Caco-2 (cell line): ENCODE measurements around the gene BCAS3. TPM values are rescaled to one million over a fixed set of nuclear protein-coding genes. Genes with fewer than 3 reads are reported as not detected.

Experiments
- BruUV-seq: library from RNA; stranded (reverse); fragments of 400-500 nt; replicated peaks from 2 replicates; lab custom pipeline; 2021; lab: Mats Ljungman, UMichigan
- CTCF ChIA-PET: fragments of 300-600 bp; sonication (Branson Sonifier 250); formaldehyde crosslinking; loops from one replicate; lab custom pipeline; 2022; ENCODE audit warnings: antibody characterized with exemption; lab: Charles Lee
- POLR2A ChIA-PET: fragments of 300-600 bp; sonication (Branson Sonifier 250); formaldehyde crosslinking; loops from one replicate; lab custom pipeline; 2022; ENCODE audit warnings: antibody characterized with exemption; lab: Charles Lee
- DNase-seq, 2 experiments: peaks; one replicate each; pipeline versions ENCODE4 v3.0.0 to v3.0.0-alpha.2; 2020 to 2022
- H3K27me3 ChIP-seq: replicated peaks from 2 replicates; pipeline ENCODE4 v1.6.0; 2011; ENCODE audit warnings: low read length; ENCODE audit not compliant: control insufficient read depth, insufficient read depth
- H3K36me3 ChIP-seq: 2 replicates; pipeline ENCODE4 v1.5.1; 2011; ENCODE audit warnings: low read length; ENCODE audit not compliant: control insufficient read depth, insufficient read depth
- H3K4me1 ChIP-seq: fragments of 250-450 bp; sonication (Bioruptor Pico); 2 replicates; pipeline ENCODE4 v1.5.1; 2020; ENCODE audit warnings: mild to moderate bottlenecking
- H3K4me3 ChIP-seq: 2 replicates; pipeline ENCODE4 v1.5.1; 2011; ENCODE audit warnings: low read depth, mild to moderate bottlenecking, control low read depth, low read length
- H3K9me3 ChIP-seq: fragments of 250-450 bp; sonication (Bioruptor Pico); 2 replicates; pipeline ENCODE4 v1.5.1; 2020; ENCODE audit warnings: mild to moderate bottlenecking, moderate library complexity
- H3K27ac Mint-ChIP-seq: one replicate; pipeline ENCODE4 v1.8.0; 2022; ENCODE audit warnings: mixed read lengths; ENCODE audit not compliant: unreplicated experiment
- H3K27me3 Mint-ChIP-seq: one replicate; pipeline ENCODE4 v1.8.0; 2022; ENCODE audit warnings: mixed read lengths; ENCODE audit not compliant: insufficient read depth, unreplicated experiment
- H3K36me3 Mint-ChIP-seq: one replicate; pipeline ENCODE4 v1.8.0; 2022; ENCODE audit warnings: mild to moderate bottlenecking, mixed read lengths; ENCODE audit not compliant: insufficient read depth, unreplicated experiment
- H3K4me1 Mint-ChIP-seq: one replicate; pipeline ENCODE4 v1.8.0; 2022; ENCODE audit warnings: low read depth, mixed read lengths; ENCODE audit not compliant: unreplicated experiment
- H3K4me3 Mint-ChIP-seq: one replicate; pipeline ENCODE4 v1.8.0; 2022; ENCODE audit warnings: mild to moderate bottlenecking, moderate library complexity, mixed read lengths; ENCODE audit not compliant: unreplicated experiment
- H3K9me3 Mint-ChIP-seq: one replicate; pipeline ENCODE4 v1.8.0; 2022; ENCODE audit warnings: mixed read lengths; ENCODE audit not compliant: unreplicated experiment
- intact Hi-C: fragments of 100-400 bp; cut with micrococcal nuclease; formaldehyde crosslinking; loops from one replicate; pipeline ENCODE4 v1.10.0; 2022; ENCODE audit not compliant: unreplicated experiment
- total RNA-seq: library from RNA; stranded (reverse); gene quantifications from 2 replicates; pipeline ENCODE4 v1.2.3, GENCODE V29; 2022
- TF ChIP-seq, protein P1 (sequence below), 2 experiments: fragments of 200-600 bp in 1 of 2; IDR thresholded peaks; 1 replicate in 1 of 2; 2 replicates in 1 of 2; pipeline versions ENCODE4 v1.5.1 to v1.8.0; 2011 to 2022; ENCODE audit warnings: antibody characterized with exemption in 1 of 2, control low read depth in 1 of 2, inconsistent platforms in 1 of 2, low read depth in 1 of 2, low read length in 1 of 2, mild to moderate bottlenecking in 1 of 2, moderate library complexity in 1 of 2; ENCODE audit not compliant: insufficient read depth in 1 of 2, severe bottlenecking in 1 of 2, unreplicated experiment in 1 of 2

Gene BCAS3
- total RNA-seq, 1 experiment from 2014 or later: 44.1 TPM

DNA sequence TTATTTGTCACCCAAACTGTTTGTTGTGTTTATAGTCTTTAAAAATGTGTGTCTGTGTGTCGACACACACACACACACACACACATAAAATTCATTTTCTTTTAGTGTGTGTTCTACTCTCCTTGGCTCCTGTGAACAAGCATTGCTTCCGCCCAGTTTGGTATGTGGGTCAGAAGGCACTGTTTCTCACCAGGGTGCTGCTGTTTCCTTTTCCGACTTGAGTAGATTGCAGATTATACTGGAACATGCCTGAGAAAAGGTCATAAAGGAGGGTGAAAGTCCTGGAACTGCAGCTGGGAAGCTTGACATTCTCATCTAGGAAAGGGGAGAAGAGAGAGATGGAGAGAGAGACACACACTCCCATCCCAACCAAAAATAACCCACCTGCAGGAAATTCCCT, 330.3 kb downstream of the BCAS3 start:
- TF ChIP-seq, protein P1, sequence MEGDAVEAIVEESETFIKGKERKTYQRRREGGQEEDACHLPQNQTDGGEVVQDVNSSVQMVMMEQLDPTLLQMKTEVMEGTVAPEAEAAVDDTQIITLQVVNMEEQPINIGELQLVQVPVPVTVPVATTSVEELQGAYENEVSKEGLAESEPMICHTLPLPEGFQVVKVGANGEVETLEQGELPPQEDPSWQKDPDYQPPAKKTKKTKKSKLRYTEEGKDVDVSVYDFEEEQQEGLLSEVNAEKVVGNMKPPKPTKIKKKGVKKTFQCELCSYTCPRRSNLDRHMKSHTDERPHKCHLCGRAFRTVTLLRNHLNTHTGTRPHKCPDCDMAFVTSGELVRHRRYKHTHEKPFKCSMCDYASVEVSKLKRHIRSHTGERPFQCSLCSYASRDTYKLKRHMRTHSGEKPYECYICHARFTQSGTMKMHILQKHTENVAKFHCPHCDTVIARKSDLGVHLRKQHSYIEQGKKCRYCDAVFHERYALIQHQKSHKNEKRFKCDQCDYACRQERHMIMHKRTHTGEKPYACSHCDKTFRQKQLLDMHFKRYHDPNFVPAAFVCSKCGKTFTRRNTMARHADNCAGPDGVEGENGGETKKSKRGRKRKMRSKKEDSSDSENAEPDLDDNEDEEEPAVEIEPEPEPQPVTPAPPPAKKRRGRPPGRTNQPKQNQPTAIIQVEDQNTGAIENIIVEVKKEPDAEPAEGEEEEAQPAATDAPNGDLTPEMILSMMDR (IDR thresholded peaks at IDR 0.05; ENCODE audit: insufficient read depth in 1 of 2, low read depth in 1 of 2, low read length in 1 of 2, severe bottlenecking in 1 of 2, unreplicated experiment in 1 of 2): no peak
- no peaks in the 10 kb centered on the region for H3K36me3 ChIP-seq
- no peak overlapping the region for H3K4me3 Mint-ChIP-seq
- no peaks in the 10 kb centered on the region for H3K27me3 Mint-ChIP-seq
- H3K27ac Mint-ChIP-seq: no peak overlapping the region
- no peak overlapping the region for H3K4me3 ChIP-seq
- H3K9me3 ChIP-seq: no peaks in the 10 kb centered on the region; the same call in 1 of the 2 replicates
- POLR2A ChIA-PET: no interaction called here
- intact Hi-C loops: loop anchor here (10.0 kb wide), 1 partner anchor 227 kb away; no protein-coding TSS in a partner anchor
- H3K4me1 Mint-ChIP-seq: peaks cover 9% of the 10 kb centered on the region
- no peaks in the 10 kb centered on the region for H3K27me3 ChIP-seq
- CTCF ChIA-PET: no interaction called here
- H3K36me3 Mint-ChIP-seq: no peaks in the 10 kb centered on the region
- no TSS peak for BruUV-seq
- H3K9me3 Mint-ChIP-seq: no peaks in the 10 kb centered on the region
- no peaks in the 10 kb centered on the region for H3K4me1 ChIP-seq
- no peak for DNase-seq

DNA sequence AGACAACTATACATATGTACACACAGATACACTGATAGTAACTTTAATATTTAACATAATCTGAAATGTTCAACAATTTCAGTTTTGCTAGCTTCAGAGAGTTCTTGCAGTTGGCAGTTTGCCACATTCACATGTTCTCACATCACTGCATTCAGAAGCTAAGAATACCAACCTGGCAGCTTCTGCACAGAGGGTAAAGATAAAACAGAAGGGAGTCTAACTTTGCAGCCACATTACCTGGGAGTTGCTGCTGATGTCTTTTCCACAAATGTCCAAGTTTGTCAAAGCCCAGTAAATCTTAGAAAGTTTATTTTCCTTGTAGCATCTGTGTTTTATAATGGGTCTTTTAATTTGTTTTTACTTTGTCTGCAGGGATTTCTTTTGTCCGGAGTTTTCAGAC, 332.0 kb downstream of the BCAS3 start:
- H3K27me3 ChIP-seq: no peaks in the 10 kb centered on the region
- TF ChIP-seq, protein P1 (IDR thresholded peaks at IDR 0.05; ENCODE audit: insufficient read depth in 1 of 2, low read depth in 1 of 2, low read length in 1 of 2, severe bottlenecking in 1 of 2, unreplicated experiment in 1 of 2): no peak
- no TSS peak for BruUV-seq
- DNase-seq: no peak
- Mint-ChIP-seq H3K27me3 (no peaks in the 10 kb centered on the region), H3K4me1 (peaks cover under 1% of the 10 kb centered on the region), H3K36me3 (no peaks in the 10 kb centered on the region), H3K4me3 (no peak overlapping the region), H3K27ac (no peak overlapping the region), H3K9me3 (no peaks in the 10 kb centered on the region)
- intact Hi-C loops: loop anchor here (10.0 kb wide), 1 partner anchor 225 kb away; no protein-coding TSS in a partner anchor
- ChIA-PET POLR2A (interaction anchor here (0.7 kb wide), 1 partner anchor 132 kb away, joined by 10 read pairs; no protein-coding TSS in a partner anchor), CTCF (no interaction called here)
- no peaks in the 10 kb centered on the region; the same call in 1 of the 2 replicates for H3K9me3 ChIP-seq
- H3K4me3 ChIP-seq: no peak overlapping the region
- no peaks in the 10 kb centered on the region for H3K4me1 ChIP-seq
- H3K36me3 ChIP-seq: no peaks in the 10 kb centered on the region

DNA sequence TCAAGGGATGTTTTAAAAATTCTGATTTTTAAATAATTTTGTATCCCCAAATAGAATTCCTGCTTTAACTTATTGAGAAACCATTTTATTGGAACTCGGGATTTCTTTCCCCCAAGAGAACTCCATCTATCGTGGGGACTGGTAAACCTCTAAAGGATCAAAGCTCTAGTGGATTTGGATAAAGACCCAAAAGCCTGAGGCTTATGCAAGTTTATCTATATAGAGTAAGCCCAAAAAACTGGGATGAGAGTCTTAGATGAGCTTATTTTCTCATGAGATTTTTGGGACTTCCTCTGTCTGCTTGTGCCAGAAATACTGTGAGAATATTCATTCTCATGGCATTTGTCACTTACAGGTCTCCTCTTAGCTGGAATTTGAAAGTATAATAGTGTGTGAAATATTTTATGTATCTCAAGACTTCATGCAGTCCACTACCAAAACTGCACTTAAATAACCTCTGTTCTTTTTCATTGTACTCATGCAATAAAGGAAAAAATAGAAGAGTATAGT, 333.1 kb downstream of the BCAS3 start:
- POLR2A ChIA-PET: no interaction called here
- no peaks in the 10 kb centered on the region for H3K27me3 ChIP-seq
- DNase-seq: no peak
- Mint-ChIP-seq H3K9me3 (no peaks in the 10 kb centered on the region), H3K27ac (no peak overlapping the region), H3K4me3 (no peak overlapping the region), H3K4me1 (no peaks in the 10 kb centered on the region), H3K27me3 (no peaks in the 10 kb centered on the region), H3K36me3 (no peaks in the 10 kb centered on the region)
- TF ChIP-seq, protein P1 (IDR thresholded peaks at IDR 0.05; ENCODE audit: insufficient read depth in 1 of 2, low read depth in 1 of 2, low read length in 1 of 2, severe bottlenecking in 1 of 2, unreplicated experiment in 1 of 2): no peak
- no peaks in the 10 kb centered on the region for H3K36me3 ChIP-seq
- no peaks in the 10 kb centered on the region for H3K4me1 ChIP-seq
- BruUV-seq: no TSS peak
- no peaks in the 10 kb centered on the region; the same call in 1 of the 2 replicates for H3K9me3 ChIP-seq
- no peak overlapping the region for H3K4me3 ChIP-seq
- intact Hi-C loops: no loop called here
- CTCF ChIA-PET: no interaction called here
